Measurements from ENCODE around the gene GXYLT2.

GXYLT2 gene

GRCh38 chr3:72960812-72961518 lies 73.1 kb downstream of the GXYLT2 start (continued):
- no peak for TF ChIP-seq PRDM2 (tag by site-specific recombination; IDR thresholded peaks at IDR 0.05; ENCODE audit: borderline replicate concordance)
- no peak for TF ChIP-seq PRDM4 (tag by site-specific recombination; IDR thresholded peaks at IDR 0.05)
- TF ChIP-seq ZNF629 (tag by site-specific recombination; IDR thresholded peaks at IDR 0.05): 0 out of 2 replicates have a peak, but pooled peaks have one; percentile 9
- no peak for TF ChIP-seq ZSCAN30 (tag by site-specific recombination; IDR thresholded peaks at IDR 0.05)
- TF ChIP-seq ZNF169 (tag by site-specific recombination; IDR thresholded peaks at IDR 0.05): no peak
- no peak for TF ChIP-seq ZNF473 (tag by site-specific recombination; IDR thresholded peaks at IDR 0.05)
- no peak for TF ChIP-seq ZNF645 (tag by site-specific recombination; IDR thresholded peaks at IDR 0.05)
- TF ChIP-seq ZNF530 (tag by site-specific recombination; IDR thresholded peaks at IDR 0.05; ENCODE audit: low read depth): no peak
- no peak for TF ChIP-seq ZNF521 (tag by site-specific recombination; IDR thresholded peaks at IDR 0.05)
- TF ChIP-seq ZNF18 (tag by site-specific recombination; IDR thresholded peaks at IDR 0.05): no peak
- TF ChIP-seq RBAK (tag by site-specific recombination; IDR thresholded peaks at IDR 0.05): no peak
- no peak for TF ChIP-seq ZBTB49 (tag by site-specific recombination; IDR thresholded peaks at IDR 0.05; ENCODE audit: low read depth)
- TF ChIP-seq ZNF335 (tag by site-specific recombination; conservative IDR thresholded peaks at IDR 0.05): peak; percentile 34
- no peak for TF ChIP-seq KLF10 (tag by site-specific recombination; IDR thresholded peaks at IDR 0.05)
- TF ChIP-seq ZNF664 (tag by site-specific recombination; IDR thresholded peaks at IDR 0.05): no peak
- TF ChIP-seq SP2 (tag by site-specific recombination; IDR thresholded peaks at IDR 0.05): no peak
- TF ChIP-seq ZNF626 (tag by site-specific recombination; IDR thresholded peaks at IDR 0.05): no peak
- TF ChIP-seq ZNF202 (tag by site-specific recombination; IDR thresholded peaks at IDR 0.05; ENCODE audit: borderline replicate concordance): no peak

Measured in HEK293 (cell line).